Astrocyte (in vitro differentiated cells and primary cell): ENCODE measurements around the gene PIP4K2A. TPM values are rescaled to one million over a fixed set of nuclear protein-coding genes. Genes with fewer than 3 reads are reported as not detected.
A peak's percentile ranks its signal among the peaks of the same experiment; 100 is the strongest.

Experiments used
- DNase-seq: peaks from one replicate; pipeline ENCODE4 v3.0.0-alpha.2; 2010; ENCODE audit warnings: low read depth
- FAIRE-seq: peaks from 2 replicates; lab custom pipeline; 2011; peaks lifted over from hg19 to GRCh38; lab: Jason Lieb, UNC
- H2AFZ ChIP-seq: 2 replicates; pipeline ENCODE4 v1.6.0; 2012; ENCODE audit warnings: low read depth, low read length, inconsistent platforms
- H3K27ac ChIP-seq: 2 replicates; pipeline ENCODE4 v1.5.1; 2011; ENCODE audit warnings: low read depth, low read length, inconsistent platforms
- H3K27me3 ChIP-seq: 2 replicates; pipeline ENCODE4 v1.6.0; 2011; ENCODE audit warnings: low read length, inconsistent platforms; ENCODE audit not compliant: insufficient read depth
- H3K36me3 ChIP-seq: 2 replicates; pipeline ENCODE4 v1.5.1; 2011; ENCODE audit warnings: low read length, inconsistent platforms; ENCODE audit not compliant: insufficient read depth
- H3K4me1 ChIP-seq: 2 replicates; pipeline ENCODE4 v1.5.1; 2011; ENCODE audit warnings: low read length, inconsistent platforms; ENCODE audit not compliant: insufficient read depth
- H3K4me2 ChIP-seq: 2 replicates; pipeline ENCODE4 v1.6.0; 2012; ENCODE audit warnings: low read length, inconsistent platforms
- H3K4me3 ChIP-seq: 2 replicates; pipeline ENCODE4 v1.5.1; 2011; ENCODE audit warnings: low read depth, mild to moderate bottlenecking, low read length, inconsistent platforms; ENCODE audit not compliant: insufficient read depth
- H3K79me2 ChIP-seq: 2 replicates; pipeline ENCODE4 v1.6.0; 2012; ENCODE audit warnings: mild to moderate bottlenecking, low read length, inconsistent platforms; ENCODE audit not compliant: insufficient read depth
- H3K9ac ChIP-seq: 2 replicates; pipeline ENCODE4 v1.6.0; 2012; ENCODE audit warnings: mild to moderate bottlenecking, low read length, inconsistent platforms
- H3K9me3 ChIP-seq: 2 replicates; pipeline ENCODE4 v1.5.1; 2012; ENCODE audit warnings: low read depth, mild to moderate bottlenecking, low read length, inconsistent platforms; ENCODE audit not compliant: insufficient read depth
- H4K20me1 ChIP-seq: 2 replicates; pipeline ENCODE4 v1.6.0; 2012; ENCODE audit warnings: low read length, inconsistent platforms; ENCODE audit not compliant: insufficient read depth
- H3K27ac Mint-ChIP-seq: one replicate; pipeline ENCODE4 v1.8.0; 2021; ENCODE audit warnings: mild to moderate bottlenecking, mixed read lengths; ENCODE audit not compliant: unreplicated experiment
- H3K27me3 Mint-ChIP-seq: one replicate; pipeline ENCODE4 v1.8.0; 2021; ENCODE audit warnings: low read depth, mixed read lengths; ENCODE audit not compliant: unreplicated experiment
- H3K36me3 Mint-ChIP-seq: one replicate; pipeline ENCODE4 v1.8.0; 2021; ENCODE audit warnings: low read depth, mixed read lengths; ENCODE audit not compliant: unreplicated experiment
- H3K4me1 Mint-ChIP-seq: one replicate; pipeline ENCODE4 v1.8.0; 2021; ENCODE audit warnings: low read depth, mixed read lengths; ENCODE audit not compliant: unreplicated experiment
- H3K4me3 Mint-ChIP-seq: one replicate; pipeline ENCODE4 v1.8.0; 2021; ENCODE audit warnings: mild to moderate bottlenecking, moderate library complexity, mixed read lengths; ENCODE audit not compliant: unreplicated experiment
- H3K9me3 Mint-ChIP-seq: one replicate; pipeline ENCODE4 v1.8.0; 2021; ENCODE audit warnings: mild to moderate bottlenecking, mixed read lengths; ENCODE audit not compliant: unreplicated experiment
- CTCF ChIP-seq: IDR thresholded peaks from 2 replicates; pipeline ENCODE4 v1.5.1; 2011; ENCODE audit warnings: low read depth, mild to moderate bottlenecking, inconsistent platforms, low read length, moderate library complexity; ENCODE audit not compliant: insufficient read depth
- EZH2 ChIP-seq: IDR thresholded peaks from 2 replicates; pipeline ENCODE4 v1.6.1; 2012; ENCODE audit warnings: mild to moderate bottlenecking, low read length, inconsistent platforms; ENCODE audit not compliant: insufficient read depth
- total RNA-seq: library from RNA; stranded (reverse); gene quantifications from 2 replicates; pipeline ENCODE4 v1.2.1, GENCODE V29; 2021

PIP4K2A gene
- total RNA-seq, 1 donor from 2014 or later = 36.8 TPM

GRCh38 chr10:22599048-22599561 is 115.3 kb downstream of the PIP4K2A start:
- H3K36me3 ChIP-seq = no peaks in the 10 kb centered on the region
- H3K79me2 ChIP-seq = peaks cover 25% of the 10 kb centered on the region
- FAIRE-seq (no peak), DNase-seq (peak; percentile 85)
- H3K9me3 Mint-ChIP-seq = no peaks in the 10 kb centered on the region
- no peaks in the 10 kb centered on the region for H3K27me3 ChIP-seq
- no peaks in the 10 kb centered on the region for H3K9me3 ChIP-seq
- H3K9ac ChIP-seq = no peak overlapping the region
- TF ChIP-seq EZH2 = no peak
- no peak for TF ChIP-seq CTCF
- H3K4me2 ChIP-seq = peak overlapping the region; percentile 65
- H3K4me1 Mint-ChIP-seq = peaks cover 31% of the 10 kb centered on the region
- H3K4me3 ChIP-seq = peak overlapping the region; percentile 6
- peaks cover 5% of the 10 kb centered on the region for H3K36me3 Mint-ChIP-seq
- peaks cover 30% of the 10 kb centered on the region for H3K4me1 ChIP-seq
- peaks cover 14% of the 10 kb centered on the region for H4K20me1 ChIP-seq
- H3K27me3 Mint-ChIP-seq = no peaks in the 10 kb centered on the region
- peak overlapping the region; percentile 41 for H3K27ac Mint-ChIP-seq
- H3K4me3 Mint-ChIP-seq = no peak overlapping the region
- peak overlapping the region; percentile 59 for H3K27ac ChIP-seq
- no peak overlapping the region for H2AFZ ChIP-seq

GRCh38 chr10:22598478-22598877 is 115.9 kb downstream of the PIP4K2A start:
- no peaks in the 10 kb centered on the region for H3K27me3 Mint-ChIP-seq
- TF ChIP-seq CTCF (no peak), EZH2 (no peak)
- peaks cover 10% of the 10 kb centered on the region for H4K20me1 ChIP-seq
- H3K27ac ChIP-seq = peak overlapping the region; percentile 59
- DNase-seq (peak; percentile 56), FAIRE-seq (no peak)
- H3K36me3 Mint-ChIP-seq = peaks cover 5% of the 10 kb centered on the region
- peak overlapping the region; percentile 65 for H3K4me2 ChIP-seq
- no peak overlapping the region for H3K27ac Mint-ChIP-seq
- H2AFZ ChIP-seq = no peak overlapping the region
- no peak overlapping the region for H3K4me3 Mint-ChIP-seq
- H3K4me1 ChIP-seq = peaks cover 30% of the 10 kb centered on the region
- H3K9ac ChIP-seq = peak overlapping the region; percentile 36
- no peaks in the 10 kb centered on the region for H3K9me3 ChIP-seq
- H3K9me3 Mint-ChIP-seq = no peaks in the 10 kb centered on the region
- no peak overlapping the region for H3K4me3 ChIP-seq
- H3K36me3 ChIP-seq = no peaks in the 10 kb centered on the region
- H3K27me3 ChIP-seq = no peaks in the 10 kb centered on the region
- H3K79me2 ChIP-seq = peaks cover 21% of the 10 kb centered on the region
- peaks cover 28% of the 10 kb centered on the region for H3K4me1 Mint-ChIP-seq

GRCh38 chr10:22597138-22597537 is 117.2 kb downstream of the PIP4K2A start:
- Histone ChIP-seq H2AFZ (no peak overlapping the region), H3K79me2 (peaks cover 20% of the 10 kb centered on the region), H3K9me3 (no peaks in the 10 kb centered on the region), H4K20me1 (peaks cover 6% of the 10 kb centered on the region), H3K4me3 (no peak overlapping the region), H3K9ac (peak overlapping the region; percentile 21), H3K4me2 (peak overlapping the region; percentile 42), H3K27ac (peak overlapping the region; percentile 21), H3K27me3 (no peaks in the 10 kb centered on the region), H3K4me1 (peaks cover 30% of the 10 kb centered on the region), H3K36me3 (no peaks in the 10 kb centered on the region)
- Mint-ChIP-seq H3K4me3 (no peak overlapping the region), H3K9me3 (no peaks in the 10 kb centered on the region), H3K4me1 (peaks cover 28% of the 10 kb centered on the region), H3K27ac (peak overlapping the region; percentile 82), H3K36me3 (peaks cover 9% of the 10 kb centered on the region), H3K27me3 (no peaks in the 10 kb centered on the region)
- DNase-seq = peak; percentile 52
- TF ChIP-seq CTCF (no peak), EZH2 (no peak)
- FAIRE-seq = no peak
